PC-9 (cell line): ENCODE results near the gene KIF18A. TPM values are rescaled to one million over a fixed set of nuclear protein-coding genes. Genes with fewer than 3 reads are reported as not detected.

Experiments used
- BruUV-seq: library from RNA; stranded (reverse); fragments of 400-500 nt; replicated peaks from 2 replicates; lab custom pipeline; 2021; lab: Mats Ljungman, UMichigan
- CTCF ChIA-PET: fragments of 300-600 bp; sonication (Branson Sonifier 250); formaldehyde crosslinking; loops from one replicate; lab custom pipeline; 2022; ENCODE audit warnings: antibody characterized with exemption; lab: Charles Lee
- POLR2A ChIA-PET: fragments of 300-600 bp; sonication (Branson Sonifier 250); formaldehyde crosslinking; loops from one replicate; lab custom pipeline; 2022; ENCODE audit warnings: antibody characterized with exemption; ENCODE audit not compliant: unreplicated experiment; lab: Charles Lee
- DNase-seq, 2 experiments: peaks; one replicate each; pipeline versions ENCODE4 v3.0.0 to v3.0.0-alpha.2; 2015 to 2022; ENCODE audit warnings: mixed read lengths in 1 of 2
- H2AFZ ChIP-seq: fragments of 200-600 bp; sonication (generic); 2 replicates; pipeline ENCODE4 v1.8.1; 2017; ENCODE audit warnings: antibody characterized with exemption
- H3F3A ChIP-seq: fragments of 200-600 bp; sonication (generic); 2 replicates; pipeline ENCODE4 v1.8.1; 2017; ENCODE audit warnings: antibody characterized with exemption, mild to moderate bottlenecking, low read depth; ENCODE audit not compliant: insufficient read depth
- H3K27ac ChIP-seq: fragments of 200-600 bp; sonication (generic); 2 replicates; pipeline ENCODE4 v1.6.1; 2016; ENCODE audit warnings: mixed run types
- H3K27me3 ChIP-seq: fragments of 200-600 bp; sonication (generic); 2 replicates; pipeline ENCODE4 v1.6.1; 2016; ENCODE audit warnings: low read depth, mixed run types; ENCODE audit not compliant: insufficient read depth
- H3K36me3 ChIP-seq: fragments of 200-600 bp; sonication (generic); 2 replicates; pipeline ENCODE4 v1.6.1; 2016; ENCODE audit warnings: low read depth, mixed run types
- H3K4me1 ChIP-seq: fragments of 200-600 bp; sonication (generic); replicated peaks from 2 replicates; pipeline ENCODE4 v1.6.1; 2016; ENCODE audit warnings: mixed run types; ENCODE audit not compliant: insufficient read depth
- H3K4me2 ChIP-seq: fragments of 200-600 bp; sonication (generic); 2 replicates; pipeline ENCODE4 v1.6.1; 2017; ENCODE audit warnings: mixed run types
- H3K4me3 ChIP-seq: fragments of 200-600 bp; sonication (generic); 2 replicates; pipeline ENCODE4 v1.6.1; 2016; ENCODE audit warnings: mixed run types
- H3K79me2 ChIP-seq: fragments of 200-600 bp; sonication (generic); 2 replicates; pipeline ENCODE4 v1.6.1; 2017; ENCODE audit warnings: low read depth, mixed run types
- H3K9me2 ChIP-seq: fragments of 200-600 bp; sonication (generic); 2 replicates; pipeline ENCODE4 v1.8.1; 2017; ENCODE audit warnings: mild to moderate bottlenecking; ENCODE audit not compliant: insufficient read depth
- H3K9me3 ChIP-seq: fragments of 200-600 bp; sonication (generic); 2 replicates; pipeline ENCODE4 v1.8.1; 2016; ENCODE audit warnings: low read depth; ENCODE audit not compliant: insufficient read depth
- H4K20me1 ChIP-seq: fragments of 200-600 bp; sonication (generic); 2 replicates; pipeline ENCODE4 v1.8.1; 2017; ENCODE audit not compliant: insufficient read depth
- CTCF ChIP-seq: fragments of 200-600 bp; sonication (generic); conservative IDR thresholded peaks from 2 replicates; pipeline ENCODE4 v1.6.1; 2017; ENCODE audit warnings: mixed run types, antibody characterized with exemption, mild to moderate bottlenecking, moderate library complexity
- EZH2 ChIP-seq: fragments of 200-600 bp; sonication (generic); IDR thresholded peaks from 2 replicates; pipeline ENCODE4 v1.8.0; 2017; ENCODE audit warnings: antibody characterized with exemption, low read depth
- intact Hi-C: fragments of 100-400 bp; cut with micrococcal nuclease; formaldehyde crosslinking; loops from one replicate; pipeline ENCODE4 v1.10.0; 2022; ENCODE audit not compliant: unreplicated experiment
- total RNA-seq: library from RNA; stranded (reverse); gene quantifications from 2 replicates; pipeline ENCODE4 v1.2.3, GENCODE V29; 2021

KIF18A gene
- total RNA-seq, 1 experiment from 2014 or later: 31.1 TPM

- Histone ChIP-seq H3F3A (no peaks in the 10 kb centered on the region; the same call in 1 of the 2 replicates), H2AFZ (no peak overlapping the region), H3K9me3 (peaks cover 6% of the 10 kb centered on the region), H3K4me2 (peak overlapping the region; percentile 33; the same call in 1 of the 2 replicates), H3K4me1 (peaks cover 14% of the 10 kb centered on the region; the same call in 1 of the 2 replicates), H3K79me2 (no peaks in the 10 kb centered on the region), H3K4me3 (no peak overlapping the region), H3K27me3 (no peaks in the 10 kb centered on the region), H3K9me2 (no peaks in the 10 kb centered on the region), H3K36me3 (no peaks in the 10 kb centered on the region; the same call in 1 of the 2 replicates), H3K27ac (peak overlapping the region; percentile 30; the same call in 1 of the 2 replicates), H4K20me1 (no peaks in the 10 kb centered on the region)
- CTCF ChIA-PET: no interaction called here
- BruUV-seq: no TSS peak
- TF ChIP-seq CTCF (no peak), EZH2 (no peak)
- POLR2A ChIA-PET: interaction anchor here (0.6 kb wide), 1 partner anchor 20 kb away, joined by 6 read pairs; no protein-coding TSS in a partner anchor
- intact Hi-C loops: no loop called here
- peak in 1 of 2 experiments; percentile 68 for DNase-seq
These were observed 38.3 kb upstream of the KIF18A start for GRCh38 chr11:28146123-28146751.

- no peak overlapping the region for H3K27ac ChIP-seq
- DNase-seq: no peak
- H4K20me1 ChIP-seq: no peaks in the 10 kb centered on the region
- no peak overlapping the region for H3K4me2 ChIP-seq
- peaks cover 20% of the 10 kb centered on the region for H3K9me3 ChIP-seq
- H3F3A ChIP-seq: no peaks in the 10 kb centered on the region; the same call in 1 of the 2 replicates
- no peak for TF ChIP-seq EZH2
- TF ChIP-seq CTCF: no peak
- H3K4me1 ChIP-seq: peaks cover 21% of the 10 kb centered on the region; the same call in 1 of the 2 replicates
- no TSS peak for BruUV-seq
- H3K9me2 ChIP-seq: no peaks in the 10 kb centered on the region
- no peak overlapping the region for H3K4me3 ChIP-seq
- no peak overlapping the region for H2AFZ ChIP-seq
- ChIA-PET CTCF (no interaction called here), POLR2A (no interaction called here)
- no peaks in the 10 kb centered on the region; the same call in 1 of the 2 replicates for H3K36me3 ChIP-seq
- H3K27me3 ChIP-seq: no peaks in the 10 kb centered on the region
- no peaks in the 10 kb centered on the region for H3K79me2 ChIP-seq
- intact Hi-C loops: loop anchor here (1.0 kb wide), 1 partner anchor 36 kb away; no protein-coding TSS in a partner anchor
These were observed 36.9 kb upstream of the KIF18A start for GRCh38 chr11:28144808-28145207.

DNA sequence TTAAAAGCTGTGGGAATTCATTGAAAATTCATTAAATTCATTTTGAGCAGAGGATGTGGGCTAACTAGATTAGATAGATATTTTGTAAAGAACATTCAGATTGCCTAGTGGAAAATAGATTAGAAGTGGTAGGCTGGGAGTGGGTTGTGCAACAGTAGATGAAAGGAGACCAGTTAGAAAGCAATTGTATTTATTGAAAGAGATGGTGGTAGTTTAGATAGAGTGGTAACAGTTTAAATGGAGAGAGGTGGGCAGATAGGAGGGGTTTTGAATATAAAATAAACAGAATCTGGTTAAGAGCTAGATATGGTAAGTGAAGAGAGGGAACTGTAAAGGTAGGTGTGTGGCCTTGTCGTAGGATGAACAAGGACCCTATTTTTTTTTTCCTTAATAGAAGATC is 34.8 kb upstream of the KIF18A start:
- ChIA-PET POLR2A (no interaction called here), CTCF (no interaction called here)
- Histone ChIP-seq H2AFZ (no peak overlapping the region), H4K20me1 (no peaks in the 10 kb centered on the region), H3K4me3 (no peak overlapping the region), H3K9me2 (no peaks in the 10 kb centered on the region), H3K36me3 (peaks cover 4% of the 10 kb centered on the region), H3K27ac (no peak overlapping the region), H3K4me1 (peaks cover 21% of the 10 kb centered on the region; the same call in 1 of the 2 replicates), H3K9me3 (peaks cover 38% of the 10 kb centered on the region), H3F3A (no peaks in the 10 kb centered on the region; the same call in 1 of the 2 replicates), H3K27me3 (no peaks in the 10 kb centered on the region), H3K79me2 (no peaks in the 10 kb centered on the region), H3K4me2 (no peak overlapping the region)
- intact Hi-C loops: no loop called here
- TF ChIP-seq EZH2 (no peak), CTCF (no peak)
- BruUV-seq: no TSS peak
- DNase-seq: no peak
